AG04450 (cell line): ENCODE data around the gene NKAIN2. TPM values are rescaled to one million over a fixed set of nuclear protein-coding genes. Genes with fewer than 3 reads are reported as not detected.

Experiments used
- CTCF ChIA-PET: fragments of 300-600, 350-600 bp; formaldehyde crosslinking; extraction: SDS; loops from one replicate; lab custom pipeline; 2022; ENCODE audit warnings: antibody characterized with exemption, inconsistent platforms; lab: Charles Lee
- POLR2A ChIA-PET: fragments of 350-600 bp; formaldehyde crosslinking; extraction: SDS; loops from one replicate; lab custom pipeline; 2021; ENCODE audit warnings: antibody characterized with exemption, inconsistent platforms; lab: Yijun Ruan, JAX
- DNase-seq: peaks from one replicate; pipeline ENCODE4 v3.0.0-alpha.2; 2011; ENCODE audit warnings: low read depth, low spot score
- H3K27ac ChIP-seq: one replicate; pipeline ENCODE4 v1.5.1; 2012; ENCODE audit warnings: low read depth, low read length, control low read depth
- H3K27me3 ChIP-seq: one replicate; pipeline ENCODE4 v1.6.0; 2012; ENCODE audit warnings: low read length; ENCODE audit not compliant: control insufficient read depth, insufficient read depth
- H3K4me3 ChIP-seq: 2 replicates; pipeline ENCODE4 v1.5.1; 2011; ENCODE audit warnings: mild to moderate bottlenecking, low read depth, low read length, control low read depth
- H3K9me3 ChIP-seq: 2 replicates; pipeline ENCODE4 v1.5.1; 2012; ENCODE audit warnings: low read length; ENCODE audit not compliant: control insufficient read depth, insufficient read depth
- CTCF ChIP-seq: IDR thresholded peaks from 2 replicates; pipeline ENCODE4 v1.5.1; 2011; ENCODE audit warnings: low read depth, low read length, control low read depth, inconsistent platforms
- polyA plus RNA-seq: library from polyadenylated mRNA; depleted of rRNA; stranded (reverse); fragments of >200 nt; gene quantifications from 2 replicates; pipeline ENCODE4 v1.2.3, GENCODE V29; 2011

Gene NKAIN2
- polyA plus RNA-seq, 1 experiment, result not detected

DNA sequence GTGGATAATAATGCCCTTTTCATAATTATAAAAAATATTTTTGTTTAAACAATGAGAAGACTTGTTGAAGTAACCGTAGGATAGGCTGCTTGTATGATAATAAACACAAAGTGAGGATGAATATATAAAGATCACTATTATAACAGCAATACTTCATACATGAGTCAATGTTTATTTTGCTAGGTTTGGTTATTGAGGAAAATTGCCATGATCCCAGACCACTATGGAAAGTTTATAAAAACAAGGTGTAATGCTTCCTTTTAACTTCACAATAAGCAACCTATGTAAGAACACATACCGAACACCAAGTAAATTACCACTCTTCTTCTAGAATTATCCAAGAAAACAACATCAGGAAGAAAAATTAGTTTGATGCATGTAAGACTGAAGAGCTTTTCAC, 663.3 kb downstream of the NKAIN2 start:
- no peak for DNase-seq
- POLR2A ChIA-PET, result no interaction called here
- Histone ChIP-seq H3K9me3 (no peaks in the 10 kb centered on the region), H3K27ac (no peak overlapping the region), H3K27me3 (no peaks in the 10 kb centered on the region), H3K4me3 (no peak overlapping the region)
- CTCF ChIA-PET, result no interaction called here
- TF ChIP-seq CTCF, result no peak

DNA sequence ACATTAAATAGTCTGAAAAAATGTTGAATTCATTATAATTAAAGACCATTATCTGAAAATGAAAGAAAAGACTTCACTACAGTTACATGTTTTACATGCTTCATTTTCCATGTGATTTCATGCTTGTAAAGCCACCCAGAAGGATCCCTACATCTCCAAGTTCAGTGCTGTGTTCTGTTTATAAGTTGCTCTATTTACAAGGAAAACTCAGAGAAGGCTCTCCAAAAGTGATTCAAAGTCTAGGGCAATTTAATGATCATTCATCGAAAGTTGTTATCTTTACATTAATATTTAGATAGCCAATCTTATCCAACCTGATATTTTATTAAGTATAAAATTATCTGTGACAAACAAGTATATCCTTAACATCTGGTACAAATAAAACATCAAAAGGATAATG, 663.7 kb downstream of the NKAIN2 start:
- no peak for DNase-seq
- CTCF ChIA-PET, result no interaction called here
- H3K27ac ChIP-seq, result no peak overlapping the region
- no peaks in the 10 kb centered on the region for H3K9me3 ChIP-seq
- H3K27me3 ChIP-seq, result no peaks in the 10 kb centered on the region
- no peak for TF ChIP-seq CTCF
- H3K4me3 ChIP-seq, result no peak overlapping the region
- POLR2A ChIA-PET, result no interaction called here

- Histone ChIP-seq H3K27me3 (no peaks in the 10 kb centered on the region), H3K4me3 (no peak overlapping the region), H3K9me3 (no peaks in the 10 kb centered on the region), H3K27ac (no peak overlapping the region)
- CTCF ChIA-PET, result no interaction called here
- DNase-seq, result no peak
- TF ChIP-seq CTCF, result no peak
- POLR2A ChIA-PET, result no interaction called here
Measured at GRCh38 chr6:124470803-124471202, 667.1 kb downstream of the NKAIN2 start.

- DNase-seq, result no peak
- Histone ChIP-seq H3K27ac (no peak overlapping the region), H3K4me3 (no peak overlapping the region), H3K27me3 (no peaks in the 10 kb centered on the region), H3K9me3 (no peaks in the 10 kb centered on the region)
- ChIA-PET POLR2A (no interaction called here), CTCF (no interaction called here)
- no peak for TF ChIP-seq CTCF
Measured at GRCh38 chr6:124475176-124475575, 671.5 kb downstream of the NKAIN2 start.

- POLR2A ChIA-PET, result no interaction called here
- CTCF ChIA-PET, result no interaction called here
- DNase-seq, result no peak
Measured at GRCh38 chr6:124478906-124479305, 675.2 kb downstream of the NKAIN2 start.

More at GRCh38 chr6:124478906-124479305, 675.2 kb downstream of the NKAIN2 start:
- Histone ChIP-seq H3K4me3 (no peak overlapping the region), H3K27me3 (no peaks in the 10 kb centered on the region), H3K9me3 (no peaks in the 10 kb centered on the region), H3K27ac (no peak overlapping the region)
- no peak for TF ChIP-seq CTCF
